Measurements from ENCODE around the gene ANXA4.
"Not testable (repeated sequence)": the region's sequence is repeated elsewhere in the genome, so short reads cannot be mapped to it uniquely, and the experiment has no call there.

The ANXA4 gene

GRCh38 chr2:69721022-69721421 is 20.9 kb upstream of the ANXA4 start:
- DNase-seq: no peak

GRCh38 chr2:69723791-69724190 is 18.1 kb upstream of the ANXA4 start:
- no peak for DNase-seq

DNA sequence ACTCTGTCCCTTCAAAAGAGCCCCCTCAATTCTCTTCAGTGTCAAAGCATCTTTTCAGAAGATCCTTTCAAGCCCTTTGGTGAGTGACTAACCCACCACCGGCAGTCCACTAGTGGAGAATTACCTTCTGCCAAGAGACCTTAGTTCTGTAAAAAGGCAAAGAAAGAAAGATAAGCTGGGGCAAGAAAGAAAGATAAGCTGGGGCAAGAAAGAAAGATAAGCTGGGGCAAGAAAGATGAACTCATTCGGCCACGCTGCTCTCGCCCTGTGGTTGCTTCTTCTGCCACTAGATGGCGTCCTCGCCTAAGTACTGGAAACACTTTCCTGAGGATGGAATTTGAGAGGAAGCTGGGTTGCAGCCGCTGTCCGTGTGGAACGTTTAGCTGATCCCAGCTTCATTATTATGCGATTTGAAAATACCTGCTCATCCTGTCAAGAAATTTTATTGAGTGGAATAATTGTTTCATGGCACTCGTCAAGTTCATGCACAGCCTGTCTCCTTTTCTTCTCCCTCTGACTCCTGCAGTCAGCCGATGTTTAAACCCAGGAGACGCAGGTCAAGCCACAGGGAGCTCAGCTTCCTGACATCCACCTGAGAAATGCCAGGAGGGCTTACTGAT is 17.3 kb upstream of the ANXA4 start:
- peak; percentile 88 for DNase-seq

- no peak for DNase-seq
Measured at GRCh38 chr2:69725706-69726360, 16.1 kb upstream of the ANXA4 start.

DNA sequence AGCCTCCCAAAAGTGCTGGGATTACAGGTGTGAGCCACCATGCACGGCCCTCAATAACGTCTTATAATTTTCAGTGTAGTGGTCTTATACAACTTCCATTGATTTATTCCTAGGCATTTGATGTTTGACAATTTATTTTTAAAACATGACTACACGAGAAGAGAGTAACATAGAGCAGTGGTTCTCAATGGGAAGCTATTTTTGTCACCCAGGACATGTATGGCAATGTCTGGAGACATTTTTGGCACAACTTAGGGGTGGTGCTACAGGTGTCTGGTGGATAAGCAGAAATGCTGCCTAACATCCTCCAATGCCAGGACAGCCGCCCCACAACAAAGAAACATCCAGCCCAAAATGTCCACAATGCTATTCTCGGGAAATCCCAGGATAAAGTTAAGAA is 12.7 kb upstream of the ANXA4 start:
- DNase-seq: no peak

DNA sequence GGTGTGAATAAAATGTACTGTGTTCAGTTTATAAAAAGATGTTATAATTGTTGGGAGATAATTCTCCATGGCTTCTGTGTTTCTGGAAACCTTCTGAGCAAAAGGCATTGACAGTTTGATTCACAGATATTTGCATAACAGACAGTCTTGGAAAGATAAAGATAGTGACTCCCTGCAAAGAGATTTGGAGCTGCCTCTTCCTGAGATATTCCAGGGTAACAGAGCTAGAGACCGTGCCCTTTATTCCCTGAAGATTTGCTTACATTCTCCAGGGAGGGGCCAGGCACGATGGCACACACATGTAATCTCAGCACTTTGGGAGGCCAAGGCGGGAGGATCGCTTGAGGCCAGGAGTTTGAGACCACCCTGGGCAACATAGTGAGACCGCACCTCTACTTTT is 12.2 kb upstream of the ANXA4 start:
- no peak for DNase-seq

GRCh38 chr2:69731147-69731970 is 10.6 kb upstream of the ANXA4 start:
- DNase-seq: no peak

DNA sequence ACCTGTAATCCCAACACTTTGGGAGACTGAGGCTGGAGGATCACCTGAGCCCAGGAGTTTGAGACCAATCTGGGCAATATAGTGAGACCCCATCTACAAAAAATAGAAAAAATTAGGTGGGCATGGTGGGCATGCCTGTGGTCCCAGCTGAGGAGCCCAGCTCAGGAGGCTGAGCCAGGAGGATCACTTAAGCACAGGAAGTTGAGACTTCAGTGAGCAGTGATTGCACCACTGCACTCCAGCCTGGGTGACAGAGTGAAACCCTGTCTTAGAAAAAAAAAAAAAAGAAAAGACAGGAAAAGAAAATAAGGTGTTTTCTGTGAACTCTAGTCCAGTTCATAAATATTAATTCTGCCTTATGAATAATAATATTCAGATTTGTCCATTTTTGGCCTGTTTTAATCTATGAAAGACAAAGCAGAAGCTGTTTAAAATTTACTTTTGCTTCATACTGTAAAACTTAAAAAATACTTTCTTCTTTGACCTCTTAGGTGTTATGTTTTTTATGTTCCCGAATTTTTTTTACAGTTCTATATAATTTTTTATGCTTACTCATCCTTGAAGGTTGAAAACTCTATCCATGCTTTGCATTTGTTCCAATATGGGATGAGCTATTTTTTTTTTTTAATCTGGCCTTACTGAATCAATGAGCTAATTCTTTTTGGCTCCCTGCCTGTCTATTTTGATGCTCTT is 8.4 kb upstream of the ANXA4 start:
- DNase-seq: no peak

DNA sequence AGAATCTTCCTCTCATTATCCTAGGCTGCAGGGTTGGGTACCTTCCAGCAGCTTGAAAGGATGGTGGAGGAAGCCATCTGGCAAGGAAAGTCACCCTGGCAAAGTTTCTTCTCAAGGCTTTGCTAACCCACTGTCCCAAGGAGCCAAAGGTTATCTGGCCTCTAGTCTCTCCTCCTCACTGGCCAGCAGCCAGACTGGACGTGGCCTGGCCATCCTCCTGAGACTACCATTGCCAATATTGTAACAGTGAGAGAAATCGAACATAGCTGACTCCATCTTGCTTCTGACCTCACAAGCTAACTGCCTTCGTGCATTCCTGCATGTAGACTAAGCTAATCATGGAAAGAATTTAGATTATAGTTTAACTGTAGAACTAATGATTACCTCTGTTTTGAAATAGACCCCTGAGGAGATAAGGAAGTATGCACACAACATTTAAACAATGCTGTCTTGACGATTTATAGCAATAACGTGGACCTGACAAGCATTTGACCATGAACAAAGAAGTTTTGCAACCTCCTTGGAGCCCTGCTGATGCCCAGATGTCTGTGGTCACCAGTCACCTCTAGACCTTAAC is 7.8 kb upstream of the ANXA4 start:
- no peak for DNase-seq

DNA sequence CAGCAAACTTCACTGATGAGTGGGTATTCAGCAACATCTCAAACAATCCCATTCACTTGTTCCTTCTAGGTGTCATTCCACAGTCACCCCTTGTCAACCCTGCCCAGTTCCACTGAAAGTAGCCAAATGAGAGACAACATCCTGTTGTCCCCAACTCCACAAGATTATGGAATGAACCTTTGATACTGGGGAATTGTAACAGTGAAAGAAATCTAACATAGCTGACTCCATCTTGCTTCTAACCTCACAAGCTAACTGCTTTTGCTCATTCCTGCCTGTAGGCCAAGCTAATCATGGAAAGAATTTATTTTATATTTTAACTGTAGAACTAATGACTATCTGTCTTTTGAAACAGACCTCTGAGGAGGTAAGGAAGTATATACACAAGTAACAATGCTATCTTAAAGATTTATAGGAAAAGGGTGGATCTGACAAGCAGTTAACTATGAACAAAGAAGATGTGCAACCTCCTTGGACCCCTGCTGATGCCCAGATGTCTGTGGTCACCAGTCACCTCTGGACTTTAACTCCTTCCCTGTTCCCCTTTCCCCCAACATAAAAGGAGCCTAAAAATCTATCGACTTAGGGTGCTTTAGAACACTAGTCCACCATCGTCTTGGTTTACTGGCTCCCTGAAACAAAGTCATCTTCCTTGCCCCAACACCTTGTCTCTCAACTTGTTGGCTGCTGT is 6.9 kb upstream of the ANXA4 start:
- DNase-seq: no peak

- no peak for DNase-seq
Measured at GRCh38 chr2:69735686-69736085, 6.2 kb upstream of the ANXA4 start.

GRCh38 chr2:69738149-69738548 is 3.8 kb upstream of the ANXA4 start:
- DNase-seq: not testable (repeated sequence)

- DNase-seq: no peak
Measured at GRCh38 chr2:69740502-69740951, 1.4 kb upstream of the ANXA4 start.

DNA sequence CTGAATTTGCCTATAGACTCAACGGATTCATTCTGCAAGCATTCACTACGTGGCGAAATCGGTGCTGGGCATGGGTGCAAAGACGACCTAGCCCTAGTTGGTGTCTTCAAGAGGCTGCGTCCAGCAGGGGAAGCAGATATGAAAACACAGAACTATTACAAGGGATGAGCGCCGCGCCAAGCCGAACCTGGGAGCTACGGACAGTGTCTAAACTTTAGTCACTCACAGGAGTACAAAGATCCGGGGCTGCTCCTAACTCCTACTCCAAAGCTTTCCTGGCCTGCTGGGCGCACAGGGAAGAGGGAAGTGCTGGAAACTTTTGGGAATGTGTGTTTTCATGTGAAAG is 732 bp upstream of the ANXA4 start:
- DNase-seq: peak; percentile 8

- no peak for DNase-seq
Measured at GRCh38 chr2:69742322-69742952, 503 bp downstream of the ANXA4 start.

GRCh38 chr2:69743847-69744264 is 1.9 kb downstream of the ANXA4 start:
- DNase-seq: no peak

DNA sequence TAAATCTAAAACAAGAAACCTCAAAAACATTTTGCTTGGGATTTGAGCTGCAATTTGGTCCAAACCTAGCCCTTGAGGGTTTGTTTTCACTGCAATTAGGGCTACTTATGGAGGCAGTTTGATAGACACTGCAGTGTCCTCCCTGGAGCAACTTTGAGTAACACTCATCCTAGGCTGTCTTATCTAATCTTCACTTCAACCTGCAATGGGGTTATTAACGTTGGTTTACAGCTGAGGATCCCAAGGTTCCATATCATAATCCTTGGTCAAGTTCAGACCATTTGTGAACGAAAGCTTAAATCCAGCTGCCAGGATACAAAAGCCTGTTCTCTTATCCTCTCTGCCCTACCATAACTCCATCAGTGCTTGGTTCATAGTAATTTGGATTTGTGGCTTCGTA is 2.5 kb downstream of the ANXA4 start:
- no peak for DNase-seq

- DNase-seq: no peak
Measured at GRCh38 chr2:69745035-69745434, 3.1 kb downstream of the ANXA4 start.

DNA sequence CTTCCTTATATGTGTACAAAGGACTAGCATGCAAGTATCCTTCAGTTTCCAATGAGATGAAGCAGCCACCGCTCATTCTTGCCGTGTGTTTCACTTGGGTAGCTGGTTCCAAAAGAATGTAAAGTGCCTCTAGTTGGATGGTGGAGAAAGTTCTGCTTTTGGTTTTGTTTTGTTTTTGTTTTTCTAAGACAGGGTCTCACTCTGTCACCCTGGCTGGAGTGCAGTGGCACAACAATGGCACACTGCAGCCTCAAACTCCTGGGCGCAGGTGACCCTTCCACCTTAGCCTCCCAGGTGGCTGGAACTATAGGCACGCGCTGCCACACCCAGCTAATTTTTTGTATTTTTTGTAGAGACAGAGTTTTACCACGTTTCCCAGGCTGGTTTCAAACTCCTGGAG is 8.3 kb downstream of the ANXA4 start:
- DNase-seq: no peak

DNA sequence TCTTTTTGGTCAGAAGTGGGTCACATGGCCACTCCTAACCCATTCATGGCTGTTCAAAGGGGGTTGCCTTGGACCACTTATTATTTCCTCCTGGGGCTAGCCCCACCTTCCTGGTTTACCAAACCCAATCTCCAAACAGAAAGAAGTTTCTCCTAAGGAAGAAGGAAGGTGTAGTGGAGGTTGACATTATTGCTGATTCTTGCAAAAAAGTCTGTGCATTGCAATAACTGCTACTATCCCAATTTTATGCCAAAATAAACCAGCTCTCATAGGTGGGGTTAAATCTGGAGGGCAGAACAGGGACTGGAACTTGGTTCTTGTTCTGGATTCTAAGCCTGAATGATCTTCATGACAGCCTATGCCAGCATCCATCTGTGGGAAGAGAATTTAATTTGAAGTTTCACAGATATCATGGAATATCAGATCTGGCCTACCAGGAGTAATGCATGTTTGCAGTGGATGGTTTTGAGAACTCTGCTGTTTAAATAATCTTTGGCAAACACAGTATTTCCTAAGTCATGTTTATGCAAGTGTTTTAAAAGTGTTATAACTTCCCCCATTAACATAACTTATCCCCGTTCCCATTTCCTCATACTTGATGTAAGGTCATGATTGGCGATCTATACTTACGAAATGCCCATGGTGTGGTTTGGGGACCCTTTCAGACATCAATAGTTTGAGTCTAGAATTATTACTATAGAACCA is 11.9 kb downstream of the ANXA4 start:
- DNase-seq: no peak

GRCh38 chr2:69754633-69755032 is 12.7 kb downstream of the ANXA4 start:
- DNase-seq: no peak
